HG03521 (cell line): ENCODE data around the gene MAPK11.
A peak's percentile ranks its signal among the peaks of the same experiment; 100 is the strongest.

Experiments used
- ATAC-seq: cut with Tn5 transposase; IDR thresholded peaks from one replicate; pipeline ENCODE4 v1.9.1; 2021; ENCODE audit warnings: mild to moderate bottlenecking, moderate library complexity; ENCODE audit not compliant: unreplicated experiment

Gene MAPK11

DNA sequence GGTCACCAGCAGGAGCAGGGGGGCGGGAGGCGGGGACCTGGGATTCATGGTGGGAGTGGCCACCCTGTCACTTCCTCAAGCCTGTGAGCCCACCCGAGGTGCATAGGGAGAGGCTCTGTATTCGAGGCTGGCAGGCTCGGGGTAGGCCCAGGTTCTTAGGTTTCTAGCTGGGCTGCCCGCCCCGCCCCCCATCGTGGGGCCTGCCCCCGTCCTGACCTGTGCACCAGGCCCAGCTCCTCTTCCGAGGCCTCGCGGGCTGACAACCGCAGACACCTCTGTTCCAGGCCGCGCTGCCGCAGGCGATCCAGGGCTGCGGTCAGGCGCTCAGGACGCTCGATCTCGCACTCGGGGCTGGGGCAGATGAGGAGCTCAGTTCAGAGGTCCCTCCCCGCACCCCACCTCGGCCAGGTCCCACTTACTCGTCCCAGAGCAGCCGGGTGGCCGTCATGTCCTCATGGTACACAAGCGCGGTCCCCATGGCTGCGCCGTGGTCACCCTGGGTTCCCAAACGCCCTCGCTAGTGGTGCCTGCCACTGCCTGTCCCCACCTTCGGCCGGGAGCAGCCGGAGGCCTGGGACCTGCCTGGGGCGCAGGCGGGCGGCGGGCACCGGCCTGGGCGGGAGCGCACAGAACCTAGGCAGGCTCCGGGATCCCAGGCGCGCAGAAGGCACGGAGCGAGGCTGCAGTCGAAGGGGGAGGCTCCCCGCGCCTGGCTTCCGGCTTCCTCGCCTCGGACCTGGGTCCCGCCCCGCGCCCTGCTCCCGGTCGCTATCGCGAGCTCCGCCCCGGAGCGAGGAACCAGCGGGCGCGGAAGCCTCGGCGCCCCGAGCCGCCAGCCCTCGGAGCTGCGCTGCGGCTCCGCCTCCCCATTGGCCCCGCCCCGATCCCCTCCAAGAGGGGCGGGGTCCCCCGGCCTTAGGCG, 19.4 kb downstream of the MAPK11 start, which contains the start of gene HDAC10:
TSS of gene HDAC10 (minus strand) at position 711 of the 922 bp plus-strand sequence. CDS start at position 478, 233 bp downstream.
- peak; percentile 56 for ATAC-seq

DNA sequence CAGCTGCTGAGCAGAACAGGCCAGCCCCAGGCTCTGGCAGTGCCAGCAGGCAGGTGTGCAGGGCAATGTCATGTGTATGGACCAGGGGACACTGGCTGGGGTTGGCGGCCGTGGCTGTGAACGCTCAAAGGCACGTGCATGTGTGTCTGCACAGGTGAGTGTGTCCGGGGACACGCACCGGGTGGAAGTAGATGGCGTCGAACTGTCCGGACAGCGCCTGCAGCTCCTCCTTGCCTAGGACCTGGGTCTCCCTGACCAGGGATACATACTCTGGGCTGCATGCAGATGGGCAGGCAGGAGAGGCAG, 20.0 kb downstream of the MAPK11 start:
- ATAC-seq: no peak

DNA sequence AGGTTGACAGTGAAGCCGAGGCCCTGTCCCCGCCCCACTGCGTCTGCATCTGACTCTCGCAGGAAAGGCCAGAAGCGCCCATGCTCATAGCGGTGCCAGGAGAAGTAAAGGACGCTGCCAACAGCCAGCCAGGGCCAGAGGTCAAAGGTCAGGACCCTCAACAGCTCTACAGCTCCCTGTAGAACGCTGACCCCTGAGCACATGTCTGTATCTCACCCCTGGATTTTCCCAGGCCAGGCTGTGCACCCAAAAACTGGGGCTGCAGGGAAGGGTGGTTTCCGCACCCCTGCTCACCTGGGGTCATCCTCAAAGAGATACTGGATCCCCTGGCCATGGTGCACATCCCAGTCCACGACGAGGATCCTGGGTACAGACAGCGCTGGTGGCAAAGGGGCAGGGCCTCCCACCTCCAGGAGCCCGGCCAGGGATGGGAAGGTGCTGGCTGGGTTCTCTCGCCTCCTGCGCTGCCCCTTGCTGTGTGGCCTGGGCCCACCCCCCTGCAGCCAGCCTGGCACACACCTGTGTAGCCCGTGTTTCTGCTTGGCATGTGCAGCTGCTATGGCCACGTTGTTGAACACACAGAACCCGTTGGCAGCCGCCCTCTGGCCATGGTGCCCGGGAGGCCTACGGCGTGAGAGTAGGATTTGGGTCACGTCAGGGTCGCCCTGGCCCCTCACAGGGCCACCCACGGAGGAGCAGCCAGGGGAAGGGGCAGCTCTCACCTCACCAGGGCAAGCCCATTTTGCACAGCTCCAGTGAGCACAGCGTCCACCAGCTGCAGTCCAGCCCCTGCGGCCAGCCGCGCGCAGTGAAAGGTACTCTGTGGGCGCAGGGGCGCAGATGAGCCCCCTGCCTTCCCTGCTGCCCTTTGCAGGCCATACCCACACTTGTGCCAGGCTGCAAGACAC, 20.6 kb downstream of the MAPK11 start:
- no peak for ATAC-seq

DNA sequence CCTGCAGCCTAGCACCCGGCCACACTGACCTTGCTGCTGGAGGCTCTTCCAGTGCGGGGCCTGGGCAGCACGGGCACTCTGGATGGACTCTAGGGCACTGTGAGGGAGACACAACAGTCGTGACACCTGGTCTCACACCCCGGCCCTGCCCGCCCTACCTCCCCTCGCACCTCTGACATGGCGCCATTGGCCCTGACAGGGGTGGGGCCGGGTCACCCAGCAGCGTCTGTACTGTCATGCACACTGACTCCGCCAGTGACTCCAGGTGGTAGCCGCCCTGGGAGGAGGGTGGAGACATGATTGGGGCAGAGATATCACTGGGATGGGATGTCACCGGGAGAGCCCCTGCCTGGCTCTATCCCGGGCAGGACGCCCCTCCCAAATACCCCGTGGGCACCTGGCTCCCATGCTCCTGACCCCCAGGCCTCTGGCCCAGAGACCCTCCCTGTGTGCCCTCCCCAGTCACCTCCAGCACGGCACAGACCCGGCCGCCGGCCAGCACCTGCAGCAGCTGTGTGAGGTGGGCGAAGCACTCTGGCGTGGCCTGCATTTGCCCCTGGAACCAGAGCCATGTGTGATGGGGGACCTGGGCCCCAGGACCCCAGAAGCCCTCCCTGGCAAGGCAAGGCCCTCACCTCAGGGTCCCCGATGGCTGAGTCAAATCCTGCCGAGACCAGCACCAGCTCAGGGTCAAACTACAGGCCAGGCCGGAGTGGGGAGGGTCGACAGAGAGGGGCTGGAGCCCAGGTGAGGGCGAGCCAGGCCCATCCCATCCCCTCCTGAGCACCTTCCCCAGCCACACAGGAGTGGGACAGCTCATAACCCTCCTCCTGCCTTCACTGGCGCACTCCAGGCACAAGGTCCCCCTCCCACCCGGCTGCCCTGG, 21.7 kb downstream of the MAPK11 start:
- no peak for ATAC-seq

DNA sequence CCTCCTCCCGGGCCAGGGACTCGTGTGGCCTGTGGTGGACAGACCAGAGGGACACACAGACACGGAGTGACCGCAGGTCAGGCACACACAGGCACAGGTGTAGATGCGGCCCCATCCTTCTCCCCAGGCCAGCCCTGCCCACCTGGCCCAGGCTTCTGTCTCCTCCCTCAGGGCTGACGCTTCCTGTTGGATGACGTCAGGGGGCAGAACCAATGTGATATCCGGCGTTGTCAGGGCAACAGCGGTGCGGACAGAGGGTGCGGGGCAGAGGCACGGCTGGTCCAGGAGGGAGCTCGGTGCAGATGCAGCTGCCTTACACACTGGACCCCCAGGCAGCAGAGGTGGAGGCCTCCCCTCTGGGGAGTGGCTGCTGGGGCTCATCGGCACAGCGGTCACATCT, 22.4 kb downstream of the MAPK11 start:
- ATAC-seq: no peak

DNA sequence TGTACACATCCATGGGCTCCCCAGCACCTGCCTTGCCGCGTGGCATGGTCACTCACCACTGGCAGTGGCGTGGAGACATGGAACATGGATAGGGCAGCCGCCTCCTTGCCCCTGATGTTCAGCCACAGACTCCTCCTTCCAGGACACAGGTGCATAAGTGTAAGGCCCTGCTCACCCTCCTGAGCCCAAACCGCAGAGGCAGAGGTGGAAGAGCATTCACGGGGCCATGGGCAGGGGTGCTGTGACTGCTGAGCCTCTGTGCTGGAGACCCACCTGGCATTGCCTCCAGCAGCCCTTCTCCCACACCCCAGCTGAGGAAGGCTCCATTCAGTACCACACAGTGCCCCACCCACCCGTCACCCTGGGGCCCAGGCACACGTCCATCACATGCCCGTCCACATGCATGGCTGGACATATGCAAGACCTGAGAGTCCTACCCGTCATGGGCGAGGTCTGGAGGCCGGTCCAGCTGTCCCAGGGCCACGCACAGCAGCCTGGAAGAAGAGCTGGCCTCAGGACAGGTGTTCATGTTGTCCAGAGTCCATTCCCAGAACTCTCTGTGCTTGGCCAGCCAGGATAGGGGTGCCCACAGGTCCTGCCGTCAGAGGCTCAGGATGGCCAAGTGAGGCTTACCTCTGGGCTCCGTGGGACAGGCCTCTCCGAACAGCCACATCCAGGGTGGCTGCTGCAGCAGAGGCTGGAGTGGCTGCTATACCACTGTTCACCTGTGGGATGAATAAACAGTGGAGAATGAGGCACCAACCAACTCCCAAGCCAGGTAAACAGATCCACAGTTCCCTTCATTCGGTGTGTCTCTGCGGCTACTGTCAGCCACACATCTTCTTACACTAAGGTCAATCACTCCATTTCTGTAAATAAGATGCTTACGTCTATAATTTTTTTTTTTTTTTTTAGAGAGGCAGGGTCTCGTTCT, 23.7 kb downstream of the MAPK11 start:
- ATAC-seq: no peak

DNA sequence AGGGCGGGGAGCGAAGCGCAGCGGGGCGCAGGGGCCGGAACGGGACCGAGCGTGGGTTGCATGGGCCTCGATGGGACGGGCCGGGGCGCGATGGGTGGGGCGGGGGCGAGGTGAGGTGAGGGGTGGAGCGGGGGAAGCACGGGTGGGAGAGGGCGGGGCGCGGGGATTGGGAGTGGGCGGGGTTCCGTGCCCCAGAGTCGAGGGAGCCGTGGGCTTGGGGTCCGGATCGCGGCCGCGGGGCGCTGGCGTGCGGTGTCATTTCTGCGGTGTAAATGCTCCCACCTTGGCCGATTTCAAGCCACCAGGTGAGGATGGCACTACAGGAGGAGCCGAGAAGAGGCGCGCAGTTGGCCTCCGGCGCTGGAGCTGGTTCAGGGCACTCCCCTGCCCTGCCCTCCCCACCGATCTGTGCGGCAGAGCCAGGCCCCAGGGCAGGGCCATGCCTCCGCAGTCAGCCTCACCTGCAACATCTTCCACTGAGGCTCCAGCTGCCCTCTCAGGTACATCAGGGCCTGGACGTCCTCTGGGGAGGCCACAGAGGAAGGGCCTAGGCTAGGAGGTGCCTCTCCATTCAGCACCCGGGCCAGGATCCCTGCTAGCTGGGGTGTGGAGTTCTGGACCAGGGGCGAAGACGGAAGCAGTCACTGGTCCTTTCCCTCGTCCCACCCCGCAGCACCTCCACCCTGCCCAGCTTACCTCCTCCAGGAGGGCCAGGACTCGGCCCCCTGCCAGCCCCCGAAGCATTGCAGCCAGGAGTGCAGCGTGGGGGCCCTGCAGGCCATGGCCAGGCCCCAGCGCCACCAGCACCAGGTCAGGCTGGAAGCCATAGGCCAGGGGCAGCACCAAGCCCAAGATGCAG, 24.7 kb downstream of the MAPK11 start:
- peak; percentile 0 for ATAC-seq

DNA sequence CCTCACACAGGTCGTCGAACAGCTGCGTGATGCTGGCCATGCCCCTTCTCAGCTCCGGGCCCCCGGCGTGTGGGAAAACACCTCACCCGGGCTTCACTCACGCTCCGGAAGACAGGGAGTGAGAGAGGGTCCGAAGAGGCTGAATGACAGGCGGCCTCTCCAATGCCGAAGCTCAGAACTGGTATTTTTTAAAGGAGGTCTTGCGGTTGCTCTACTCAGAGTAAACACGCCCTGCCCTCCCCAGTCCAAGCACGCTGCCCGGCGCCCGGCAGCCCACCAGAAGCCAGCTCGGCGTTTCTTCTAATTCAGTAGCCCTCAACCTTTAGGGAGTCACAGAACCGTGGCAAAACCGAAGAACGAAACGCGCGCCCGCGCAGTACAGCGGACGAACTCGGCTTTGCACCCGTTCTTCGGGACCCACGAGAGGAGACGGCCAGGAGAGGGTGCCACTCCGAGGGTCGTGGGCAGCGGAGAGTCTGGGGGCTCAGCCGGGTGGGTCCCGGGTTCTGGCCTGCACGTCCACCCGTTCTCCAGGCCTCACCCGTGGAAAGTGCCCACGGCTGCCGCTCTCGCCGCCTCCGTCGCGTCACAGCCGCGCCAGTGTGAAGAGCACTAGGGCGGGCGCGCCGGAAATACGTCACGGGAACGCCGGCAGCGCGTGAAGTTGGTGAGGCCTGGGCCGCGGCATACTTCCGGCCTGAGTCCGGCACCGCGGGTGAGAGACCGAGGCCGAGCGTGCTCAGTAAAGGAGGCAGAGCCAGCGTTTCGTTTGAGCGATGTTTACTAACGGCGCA, 25.6 kb downstream of the MAPK11 start, which contains the start of gene TUBGCP6:
TSS of gene TUBGCP6 (minus strand) at position 604 of the 794 bp plus-strand sequence. CDS start at position 40, 564 bp downstream.
- ATAC-seq: peak; percentile 65

DNA sequence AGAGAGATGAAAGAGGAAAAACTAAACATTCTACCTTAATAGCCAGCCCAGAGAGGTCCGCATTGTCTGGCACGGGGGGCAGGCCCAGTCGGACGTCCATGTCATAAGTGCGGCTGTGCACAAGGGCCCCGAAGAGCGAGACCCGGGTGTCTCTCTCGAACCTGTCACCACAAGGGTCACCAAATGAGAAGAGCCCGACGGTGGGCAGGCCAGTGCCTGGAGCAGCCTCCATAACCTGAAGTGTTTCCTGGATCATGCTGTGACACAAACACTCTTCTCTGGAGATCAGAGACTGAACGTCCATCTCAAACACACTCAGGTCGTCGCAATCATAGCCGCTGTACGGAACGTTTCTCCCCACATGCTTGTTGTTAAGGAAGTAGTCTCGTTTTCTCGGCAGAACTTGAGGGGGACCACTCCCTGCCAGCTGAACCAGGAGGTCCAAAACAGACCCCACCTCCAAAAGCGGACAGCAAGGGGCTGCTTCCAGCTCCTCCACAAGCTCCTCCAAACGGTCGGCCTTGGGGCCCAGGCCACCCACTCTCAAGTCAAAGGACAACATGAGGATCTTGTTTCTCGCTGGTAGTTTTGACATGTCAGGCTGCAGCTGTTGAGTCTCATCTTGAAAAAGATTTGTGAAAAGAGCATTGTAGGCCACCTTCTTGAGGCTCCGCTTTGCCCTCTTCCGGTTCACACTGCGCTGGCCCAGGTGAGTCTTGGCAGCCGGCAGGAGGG, 26.3 kb downstream of the MAPK11 start:
- ATAC-seq: no peak

DNA sequence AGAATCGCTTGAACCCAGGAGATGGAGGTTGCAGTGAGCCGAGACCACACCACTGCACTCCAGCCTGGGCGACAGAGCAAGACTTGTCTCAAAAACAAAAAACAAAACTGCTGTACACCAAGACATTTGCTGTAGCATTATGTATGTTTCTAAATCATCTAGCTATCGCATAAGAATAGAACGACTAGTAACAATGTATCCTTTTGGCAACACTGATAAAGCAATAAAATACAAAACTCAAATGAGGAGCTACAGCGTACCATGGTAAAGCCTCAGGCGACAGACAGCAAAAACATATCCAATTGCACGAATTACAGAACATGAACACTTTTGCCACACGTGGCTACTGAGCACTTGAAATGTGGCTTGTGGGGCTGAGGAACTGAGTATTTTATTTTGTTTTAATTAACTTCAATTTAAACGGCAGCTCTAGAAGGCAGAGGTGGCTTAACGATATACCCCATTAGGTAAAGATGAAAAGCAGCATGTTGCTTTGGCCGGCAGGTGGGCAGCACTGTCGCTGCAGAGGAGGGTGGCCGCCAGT, 27.7 kb downstream of the MAPK11 start:
- ATAC-seq: no peak

DNA sequence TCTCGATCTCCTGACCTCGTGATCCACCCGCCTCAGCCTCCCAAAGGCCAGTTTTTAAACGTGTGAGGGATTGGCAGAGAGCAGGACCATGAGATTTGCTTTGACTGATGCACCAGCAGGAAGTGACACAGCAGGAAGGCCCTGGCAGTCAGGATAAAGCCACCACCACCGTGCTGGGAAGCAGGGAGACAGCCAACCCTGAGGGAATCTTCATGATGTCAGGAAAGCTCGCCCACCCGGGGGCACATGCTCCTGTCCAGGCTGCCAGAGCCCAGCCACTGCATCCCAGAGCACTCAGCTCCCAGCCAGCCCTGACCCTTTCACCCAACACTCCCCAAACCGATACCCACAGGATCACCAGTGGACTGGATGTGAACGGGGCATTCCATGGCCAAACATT, 31.4 kb downstream of the MAPK11 start:
- no peak for ATAC-seq

DNA sequence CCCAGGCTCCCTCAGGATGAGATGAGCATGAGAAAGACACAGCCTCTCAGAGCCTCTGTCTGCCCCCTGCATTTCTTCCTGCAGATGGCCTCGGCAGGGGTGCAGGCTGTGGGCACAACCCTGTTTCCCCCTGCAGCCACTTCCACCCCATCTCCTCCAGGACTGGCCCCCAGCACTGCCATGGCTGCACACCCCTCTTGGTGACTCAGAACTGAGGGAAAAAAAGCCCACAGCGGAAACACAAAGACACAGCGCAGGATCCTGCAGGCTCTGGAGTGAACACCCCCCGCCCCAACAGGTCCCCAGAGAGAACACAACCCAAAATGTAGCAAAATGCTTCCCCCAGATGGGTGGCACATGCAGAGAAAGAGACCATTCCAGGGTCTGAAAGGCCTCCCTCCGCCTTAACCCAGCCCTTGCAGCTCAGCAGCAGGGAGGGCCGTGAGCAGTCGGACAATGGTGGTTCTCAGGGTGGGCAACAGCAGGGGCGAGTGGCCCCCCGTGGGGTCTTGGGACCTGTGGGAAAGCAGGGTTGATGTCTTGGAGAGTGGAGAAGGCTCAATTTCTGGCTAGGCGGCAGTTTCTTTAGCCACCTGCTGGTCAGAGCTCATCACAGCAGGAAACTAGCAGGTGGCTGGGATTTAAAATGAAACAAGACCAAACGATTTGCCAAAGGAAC, 33.3 kb downstream of the MAPK11 start:
- ATAC-seq: no peak

DNA sequence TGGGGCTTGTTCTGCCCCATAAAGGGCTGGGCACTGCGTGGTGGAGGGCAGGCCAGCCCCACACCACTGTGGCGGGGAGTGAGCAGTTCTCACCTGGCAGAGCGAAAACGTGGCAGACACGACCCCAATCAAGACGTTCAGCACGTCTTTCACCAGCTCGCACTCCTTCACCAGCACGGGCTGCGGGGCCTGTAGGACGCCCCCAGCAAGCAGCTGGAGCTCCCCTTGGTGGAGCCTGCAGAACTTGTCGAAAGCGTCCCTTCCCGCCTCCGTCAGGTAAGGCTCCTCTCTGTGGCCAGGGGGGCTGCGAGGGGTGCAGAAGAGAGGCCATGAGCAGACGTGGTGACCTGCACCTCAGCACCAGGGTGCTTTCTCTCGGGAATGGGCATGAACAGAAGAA, 37.0 kb downstream of the MAPK11 start:
- no peak for ATAC-seq

DNA sequence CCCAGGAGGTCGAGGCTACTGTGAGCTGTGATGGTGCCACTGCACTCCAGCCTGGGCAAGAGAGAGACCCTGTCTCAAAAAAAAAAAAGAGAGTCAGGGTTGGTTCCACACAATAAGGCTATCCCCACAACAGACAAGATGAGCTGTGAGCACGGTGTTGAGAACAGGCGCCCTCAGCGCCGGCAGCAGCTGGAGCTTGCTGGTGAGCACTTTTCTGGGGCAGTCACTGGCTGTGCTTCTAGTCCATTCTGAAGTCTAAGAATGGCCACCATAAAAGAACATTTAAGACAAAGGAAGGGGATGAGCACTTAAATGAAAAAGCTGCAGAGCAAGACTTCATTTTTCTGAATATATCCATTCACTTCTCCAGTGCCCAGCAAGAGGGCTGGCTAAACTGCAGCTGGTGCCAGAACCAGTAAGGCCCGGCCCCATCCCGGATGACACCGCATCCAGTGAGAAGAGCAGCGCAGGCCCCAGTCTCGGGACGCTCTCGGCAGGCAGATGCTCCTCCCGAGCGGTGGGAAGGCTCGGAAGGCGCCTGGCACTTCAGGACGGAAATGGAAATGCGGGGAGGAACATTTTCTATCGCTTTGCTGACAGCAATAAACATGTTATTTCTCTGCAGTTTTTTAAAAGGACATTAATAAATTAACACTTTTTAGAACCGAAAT, 37.6 kb downstream of the MAPK11 start:
- ATAC-seq: no peak

DNA sequence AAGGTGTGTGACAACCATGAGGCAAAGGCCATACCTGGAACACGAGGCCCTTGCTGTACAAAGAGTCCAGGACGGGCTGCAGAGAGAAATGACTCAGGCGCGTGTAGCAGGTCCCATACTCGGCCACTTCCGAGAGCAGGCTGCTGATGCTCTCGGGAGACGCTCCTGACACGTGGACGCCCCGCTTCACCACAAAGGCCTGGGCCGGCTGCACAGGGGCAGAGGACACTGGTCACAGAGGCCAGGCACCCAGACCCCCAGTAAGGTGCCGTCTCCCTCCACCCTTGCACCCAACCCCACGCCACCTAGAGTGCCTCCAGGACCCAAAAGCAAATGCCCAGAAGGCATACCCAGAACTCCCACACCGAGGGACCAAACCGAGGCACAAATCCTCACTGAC, 40.8 kb downstream of the MAPK11 start:
- ATAC-seq: no peak

DNA sequence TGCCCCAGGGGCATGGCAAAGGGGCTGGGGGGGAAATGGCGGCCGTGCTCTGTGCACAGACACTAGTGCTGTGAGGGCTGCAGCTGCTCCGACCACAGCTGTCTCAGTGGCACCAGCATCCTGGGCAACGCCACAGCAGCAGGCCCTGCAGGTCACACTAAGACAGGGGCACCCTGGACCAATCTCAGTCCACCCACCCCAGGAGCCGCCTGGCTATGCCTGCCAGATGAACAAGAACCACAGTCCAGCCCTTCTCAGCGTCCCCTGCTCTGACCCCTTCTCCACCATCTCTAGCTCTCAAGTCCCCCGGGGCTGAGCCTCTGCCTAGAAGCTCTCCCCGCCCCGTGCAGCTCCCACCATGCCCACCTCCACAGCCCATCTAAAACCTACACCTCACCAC, 41.8 kb downstream of the MAPK11 start:
- no peak for ATAC-seq
